ENCODE data around the gene ADAMTS16.

DNA sequence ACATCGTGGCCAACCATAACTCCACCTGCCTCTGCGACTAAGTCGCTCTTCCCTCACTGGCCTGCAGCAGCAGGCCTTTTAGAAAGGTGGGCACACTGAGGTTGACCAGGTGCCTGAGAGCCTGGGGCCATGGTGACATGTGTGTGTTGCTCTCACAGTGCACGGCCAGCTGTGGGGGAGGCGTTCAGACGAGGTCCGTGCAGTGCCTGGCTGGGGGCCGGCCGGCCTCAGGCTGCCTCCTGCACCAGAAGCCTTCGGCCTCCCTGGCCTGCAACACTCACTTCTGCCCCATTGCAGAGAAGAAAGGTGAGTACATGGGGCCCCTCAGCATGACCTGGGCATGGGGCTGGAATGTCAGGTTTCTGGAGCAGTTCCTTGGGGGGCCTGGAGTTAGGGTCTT, 177.8 kb downstream of the ADAMTS16 start:
- TF ChIP-seq, protein P1, sequence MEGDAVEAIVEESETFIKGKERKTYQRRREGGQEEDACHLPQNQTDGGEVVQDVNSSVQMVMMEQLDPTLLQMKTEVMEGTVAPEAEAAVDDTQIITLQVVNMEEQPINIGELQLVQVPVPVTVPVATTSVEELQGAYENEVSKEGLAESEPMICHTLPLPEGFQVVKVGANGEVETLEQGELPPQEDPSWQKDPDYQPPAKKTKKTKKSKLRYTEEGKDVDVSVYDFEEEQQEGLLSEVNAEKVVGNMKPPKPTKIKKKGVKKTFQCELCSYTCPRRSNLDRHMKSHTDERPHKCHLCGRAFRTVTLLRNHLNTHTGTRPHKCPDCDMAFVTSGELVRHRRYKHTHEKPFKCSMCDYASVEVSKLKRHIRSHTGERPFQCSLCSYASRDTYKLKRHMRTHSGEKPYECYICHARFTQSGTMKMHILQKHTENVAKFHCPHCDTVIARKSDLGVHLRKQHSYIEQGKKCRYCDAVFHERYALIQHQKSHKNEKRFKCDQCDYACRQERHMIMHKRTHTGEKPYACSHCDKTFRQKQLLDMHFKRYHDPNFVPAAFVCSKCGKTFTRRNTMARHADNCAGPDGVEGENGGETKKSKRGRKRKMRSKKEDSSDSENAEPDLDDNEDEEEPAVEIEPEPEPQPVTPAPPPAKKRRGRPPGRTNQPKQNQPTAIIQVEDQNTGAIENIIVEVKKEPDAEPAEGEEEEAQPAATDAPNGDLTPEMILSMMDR (IDR thresholded peaks at IDR 0.05 in 8 of 11, conservative IDR thresholded peaks at IDR 0.05 in 3 of 11) = no peak
- TF ChIP-seq POLR2AphosphoS5 (IDR thresholded peaks at IDR 0.05) = no peak
- TF ChIP-seq POLR2A (IDR thresholded peaks at IDR 0.05) = no peak
